K562 (cell line): ENCODE measurements around the gene CALHM1.

Source experiments
- AFF4 ChIP-seq: sonication (generic); formaldehyde crosslinking; IDR thresholded peaks from 2 replicates; pipeline ENCODE4 v1.8.0; 2023; ENCODE audit warnings: mild to moderate bottlenecking, missing genetic modification reagents
- CTCF ChIP-seq, 3 experiments: IDR thresholded peaks in 2 of 3; conservative IDR thresholded peaks in 1 of 3; 2 replicates each; pipeline ENCODE4 v1.5.1; 2011 to 2012; ENCODE audit warnings: low read length in 3 of 3, mild to moderate bottlenecking in 3 of 3, control low read depth in 2 of 3, improper control_type of control experiment in 1 of 3, inconsistent platforms in 1 of 3, low read depth in 1 of 3, mixed read lengths in 1 of 3, moderate library complexity in 1 of 3; ENCODE audit not compliant: insufficient read depth in 2 of 3
- EHMT2 ChIP-seq: fragments of 450-650 bp; IDR thresholded peaks from 2 replicates; pipeline ENCODE4 v1.6.1; 2018; ENCODE audit warnings: antibody characterized with exemption
- FIP1L1 ChIP-seq: fragments of 200-400 bp; formaldehyde crosslinking; IDR thresholded peaks from 2 replicates; pipeline ENCODE4 v1.6.1; 2018; ENCODE audit warnings: mild to moderate bottlenecking, low read depth, low read length; ENCODE audit not compliant: poor library complexity, severe bottlenecking
- KLF6 ChIP-seq: fragments of 250-450 bp; sonication (Bioruptor Pico); IDR thresholded peaks from 2 replicates; pipeline ENCODE4 v1.4.0; 2020; ENCODE audit warnings: mild to moderate bottlenecking, moderate library complexity, borderline replicate concordance
- MTA2 ChIP-seq: fragments of 450-650 bp; IDR thresholded peaks from 2 replicates; pipeline ENCODE4 v1.6.1; 2016; ENCODE audit warnings: low read depth
- POLR2A ChIP-seq: fragments of 450-650 bp; conservative IDR thresholded peaks from 2 replicates; pipeline ENCODE4 v1.6.1; 2016
- POLR2AphosphoS5 ChIP-seq: IDR thresholded peaks from 2 replicates; pipeline ENCODE4 v1.6.1; 2011; ENCODE audit warnings: mild to moderate bottlenecking, low read depth, low read length, moderate library complexity; ENCODE audit not compliant: control insufficient read depth, insufficient read depth
- REST ChIP-seq, 2 experiments: fragments of 450-650 bp; formaldehyde crosslinking in 1 of 2; IDR thresholded peaks; 2 replicates each; pipeline versions ENCODE4 v1.4.0 to v1.6.1; 2014 to 2020; ENCODE audit warnings: mild to moderate bottlenecking in 2 of 2, borderline replicate concordance in 1 of 2, low read depth in 1 of 2
- SMARCA4 ChIP-seq: fragments of 450-650 bp; IDR thresholded peaks from 2 replicates; pipeline ENCODE4 v1.6.1; 2016
- ZC3H4 ChIP-seq: sonication (generic); formaldehyde crosslinking; IDR thresholded peaks from 2 replicates; pipeline ENCODE4 v1.9.0; 2021; ENCODE audit warnings: missing genetic modification reagents, borderline replicate concordance

- TF ChIP-seq POLR2AphosphoS5 (no peak), REST (IDR thresholded peaks at IDR 0.05; ENCODE audit: borderline replicate concordance) (no peak), REST (CRISPR knock-in tag; IDR thresholded peaks at IDR 0.05; ENCODE audit: low read depth) (no peak), ZC3H4 (CRISPR knock-in tag) (no peak), POLR2A (no peak), MTA2 (no peak), AFF4 (CRISPR knock-in tag) (no peak), CTCF (IDR thresholded peaks at IDR 0.05 in 2 of 3, conservative IDR thresholded peaks at IDR 0.05 in 1 of 3; ENCODE audit: insufficient read depth in 2 of 3, low read depth in 1 of 3, low read length in 3 of 3) (no peak), SMARCA4 (no peak), KLF6 (CRISPR knock-in tag) (no peak), EHMT2 (no peak), FIP1L1 (no peak)
These were observed 35.0 kb downstream of the CALHM1 start for GRCh38 chr10:103423748-103424147.
